ENCODE data around the gene BMAL1.

BMAL1 gene

GRCh38 chr11:13294178-13294577 lies 16.6 kb downstream of the BMAL1 start:
- no peak for DNase-seq (ENCODE audit: low read depth)
- no peak for TF ChIP-seq CTCF (IDR thresholded peaks at IDR 0.05; ENCODE audit: low read length, missing control alignments)
- no peak overlapping the region for H3K4me3 ChIP-seq (replicated peaks; ENCODE audit: low read depth, low read length)

GRCh38 chr11:13294771-13295579 lies 17.4 kb downstream of the BMAL1 start:
- DNase-seq (ENCODE audit: low read depth): no peak
- no peak overlapping the region for H3K4me3 ChIP-seq (replicated peaks; ENCODE audit: low read depth, low read length)
- no peak for TF ChIP-seq CTCF (IDR thresholded peaks at IDR 0.05; ENCODE audit: low read length, missing control alignments)

- no peak overlapping the region for H3K4me3 ChIP-seq (replicated peaks; ENCODE audit: low read depth, low read length)
- DNase-seq (ENCODE audit: low read depth): no peak
- TF ChIP-seq CTCF (IDR thresholded peaks at IDR 0.05; ENCODE audit: low read length, missing control alignments): no peak
Measured at GRCh38 chr11:13297308-13297916, 19.8 kb downstream of the BMAL1 start.

GRCh38 chr11:13297917-13298356 lies 20.3 kb downstream of the BMAL1 start:
- no peak for DNase-seq (ENCODE audit: low read depth)
- H3K4me3 ChIP-seq (replicated peaks; ENCODE audit: low read depth, low read length): no peak overlapping the region
- no peak for TF ChIP-seq CTCF (IDR thresholded peaks at IDR 0.05; ENCODE audit: low read length, missing control alignments)

- no peak for DNase-seq (ENCODE audit: low read depth)
- no peak overlapping the region for H3K4me3 ChIP-seq (replicated peaks; ENCODE audit: low read depth, low read length)
- TF ChIP-seq CTCF (IDR thresholded peaks at IDR 0.05; ENCODE audit: low read length, missing control alignments): no peak
Measured at GRCh38 chr11:13298765-13299164, 21.2 kb downstream of the BMAL1 start.

GRCh38 chr11:13301522-13301921 lies 23.9 kb downstream of the BMAL1 start:
- no peak for DNase-seq (ENCODE audit: low read depth)
- TF ChIP-seq CTCF (IDR thresholded peaks at IDR 0.05; ENCODE audit: low read length, missing control alignments): no peak
- no peak overlapping the region for H3K4me3 ChIP-seq (replicated peaks; ENCODE audit: low read depth, low read length)
